ENCODE data around the gene HERPUD2.
"Not testable (repeated sequence)": the region's sequence is repeated elsewhere in the genome, so short reads cannot be mapped to it uniquely, and the experiment has no call there.

The HERPUD2 gene

GRCh38 chr7:35712563-35713226 lies 17.8 kb upstream of the HERPUD2 start:
- no peak for DNase-seq

GRCh38 chr7:35707422-35707821 lies 12.5 kb upstream of the HERPUD2 start:
- DNase-seq: no peak

GRCh38 chr7:35705932-35706461 lies 11.1 kb upstream of the HERPUD2 start:
- no peak for DNase-seq

- DNase-seq: no peak
Observed at GRCh38 chr7:35704261-35704660, 9.3 kb upstream of the HERPUD2 start.

- DNase-seq: no peak
Observed at GRCh38 chr7:35702541-35702940, 7.6 kb upstream of the HERPUD2 start.

- no peak for DNase-seq
Observed at GRCh38 chr7:35701287-35701900, 6.5 kb upstream of the HERPUD2 start.

- DNase-seq: no peak
Observed at GRCh38 chr7:35700865-35701264, 5.9 kb upstream of the HERPUD2 start.

GRCh38 chr7:35700333-35700732 lies 5.4 kb upstream of the HERPUD2 start:
- no peak for DNase-seq

- DNase-seq: no peak
Observed at GRCh38 chr7:35699796-35700305, 4.9 kb upstream of the HERPUD2 start.

- not testable (repeated sequence) for DNase-seq
Observed at GRCh38 chr7:35698382-35698781, 3.4 kb upstream of the HERPUD2 start.

- no peak for DNase-seq
Observed at GRCh38 chr7:35697414-35698175, 2.7 kb upstream of the HERPUD2 start.

- no peak for DNase-seq
Observed at GRCh38 chr7:35695987-35696386, 1.1 kb upstream of the HERPUD2 start.

GRCh38 chr7:35695473-35695850 lies 527 bp upstream of the HERPUD2 start:
- DNase-seq: no peak

- DNase-seq: no peak
Observed at GRCh38 chr7:35694161-35694783, 663 bp downstream of the HERPUD2 start.

GRCh38 chr7:35691827-35692307 lies 3.1 kb downstream of the HERPUD2 start:
- DNase-seq: no peak

GRCh38 chr7:35691366-35691765 lies 3.6 kb downstream of the HERPUD2 start:
- DNase-seq: no peak

GRCh38 chr7:35690614-35691013 lies 4.3 kb downstream of the HERPUD2 start:
- not testable (repeated sequence) for DNase-seq

GRCh38 chr7:35685781-35686180 lies 9.2 kb downstream of the HERPUD2 start:
- DNase-seq: no peak

GRCh38 chr7:35681231-35682029 lies 13.5 kb downstream of the HERPUD2 start:
- no peak for DNase-seq

GRCh38 chr7:35680403-35681013 lies 14.4 kb downstream of the HERPUD2 start:
- no peak for DNase-seq

- DNase-seq: no peak
Observed at GRCh38 chr7:35677582-35678356, 17.2 kb downstream of the HERPUD2 start.

Data from right hindlimb (tissue), 1 donor.